NCI-H2029 (cell line): ENCODE measurements around the gene CCDC184.
"Not testable (repeated sequence)": the region's sequence is repeated elsewhere in the genome, so short reads cannot be mapped to it uniquely, and the experiment has no call there.

ENCODE experiments used
- DNase-seq: peaks from one replicate; lab custom pipeline; 2025; lab: John Stamatoyannopoulos, UW

The CCDC184 gene

DNA sequence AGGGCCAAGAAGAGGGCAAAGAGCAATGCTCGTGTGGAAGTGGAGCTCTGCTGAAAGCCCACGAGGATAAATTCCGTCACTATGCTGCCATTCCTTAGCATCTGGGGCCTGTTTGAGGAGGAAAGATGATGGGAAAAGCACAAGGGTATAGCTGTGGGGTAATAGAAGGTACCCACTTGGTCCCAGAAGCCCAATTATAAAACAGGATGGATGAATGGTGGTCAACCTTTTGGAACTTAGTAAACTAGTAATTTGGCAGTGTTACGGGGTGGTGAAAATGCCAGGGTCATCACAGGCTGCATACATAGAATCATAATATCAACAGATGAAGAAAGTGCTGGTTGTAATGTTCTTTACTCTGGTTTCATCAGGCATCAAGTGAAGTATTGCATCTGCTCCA is 19.7 kb downstream of the CCDC184 start, which contains the start of gene OR10AD1:
OR10AD1 (minus strand) TSS at position 101 of the 400 bp plus-strand sequence; CDS start at position 101, 0 bp downstream.
- no peak for DNase-seq

DNA sequence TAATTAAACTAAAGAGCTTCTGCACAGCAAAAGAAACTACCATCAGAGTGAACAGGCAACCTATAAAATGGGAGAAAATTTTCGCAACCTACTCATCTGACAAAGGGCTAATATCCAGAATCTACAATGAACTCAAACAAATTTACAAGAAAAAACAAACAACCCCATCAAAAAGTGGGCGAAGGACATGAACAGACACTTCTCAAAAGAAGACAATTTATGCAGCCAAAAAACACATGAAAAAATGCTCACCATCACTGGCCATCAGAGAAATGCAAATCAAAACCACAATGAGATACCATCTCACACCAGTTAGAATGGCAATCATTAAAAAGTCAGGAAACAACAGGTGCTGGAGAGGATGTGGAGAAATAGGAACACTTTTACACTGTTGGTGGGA is 26.1 kb downstream of the CCDC184 start:
- not testable (repeated sequence) for DNase-seq

DNA sequence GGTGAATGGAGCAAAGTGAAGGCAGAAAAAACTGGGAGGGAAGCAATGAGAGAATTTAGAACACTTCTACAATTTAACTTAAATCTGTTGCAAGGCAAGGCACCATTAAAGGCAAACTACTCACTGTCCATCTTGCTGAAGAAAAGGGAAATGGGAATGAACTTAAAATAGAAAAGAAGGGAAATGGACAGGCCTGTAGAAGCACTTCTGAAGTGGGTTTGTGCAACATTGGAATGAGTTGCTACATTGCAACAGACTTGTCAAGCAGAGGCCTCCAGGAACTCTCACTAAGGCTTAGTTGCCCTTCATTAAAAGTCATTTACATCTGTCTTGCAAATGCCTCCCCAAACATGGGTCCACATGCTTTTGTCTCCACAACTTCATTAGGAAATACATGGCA is 33.3 kb downstream of the CCDC184 start:
- DNase-seq = no peak

DNA sequence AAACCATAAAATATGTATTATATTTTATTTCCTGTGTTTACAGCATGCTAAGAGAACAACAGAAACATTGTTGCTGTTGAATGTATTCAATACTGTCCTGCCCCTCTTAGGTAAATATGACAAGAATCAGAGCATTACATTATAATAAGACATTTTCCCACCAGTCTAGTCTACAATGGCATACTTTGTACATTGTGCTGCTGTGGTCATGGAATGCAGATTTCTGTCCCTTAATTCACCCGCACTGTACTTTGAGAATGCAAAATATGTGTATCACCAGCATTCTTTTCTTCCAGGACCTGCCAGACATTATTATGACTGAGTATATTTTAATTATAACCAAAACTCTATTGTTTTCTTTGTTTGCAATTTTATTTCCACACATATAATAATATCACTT is 36.2 kb downstream of the CCDC184 start:
- no peak for DNase-seq

DNA sequence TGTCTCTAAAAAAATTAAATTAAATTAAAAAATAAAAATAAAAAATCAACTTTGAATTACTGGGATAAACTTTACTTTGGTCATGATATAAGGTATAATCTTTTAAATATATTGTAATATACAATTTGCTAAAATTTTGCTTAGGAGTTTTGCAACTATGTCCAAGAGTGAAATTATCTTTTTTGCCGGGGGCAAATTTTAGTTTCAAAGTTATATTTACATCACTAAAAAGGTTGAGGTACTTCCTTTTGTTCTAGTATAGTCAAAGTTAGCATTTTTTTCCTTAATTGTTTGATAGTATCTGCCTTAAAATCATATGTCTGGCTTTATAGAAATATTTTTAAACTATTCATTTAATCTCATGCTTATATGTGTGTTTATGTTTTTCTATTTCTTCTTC is 37.3 kb downstream of the CCDC184 start:
- no peak for DNase-seq

DNA sequence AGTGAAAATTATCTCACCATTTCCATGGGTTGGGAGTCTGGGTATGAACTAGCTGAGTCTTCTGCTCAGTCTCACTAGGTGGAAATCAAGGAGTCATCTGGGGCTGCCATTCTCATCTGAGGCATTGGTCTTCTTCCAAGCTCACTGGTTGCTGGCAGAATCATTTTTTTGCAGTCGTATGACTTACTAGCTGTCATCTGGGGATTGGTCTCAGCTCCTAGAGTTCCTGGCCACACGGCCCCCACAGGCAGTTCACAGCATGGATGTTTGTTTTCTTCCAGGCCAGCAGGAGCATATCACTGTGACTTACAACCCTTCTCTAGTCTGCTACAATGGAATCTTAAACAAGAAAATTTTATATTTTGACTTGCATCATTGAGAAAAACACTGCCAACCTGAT is 38.2 kb downstream of the CCDC184 start:
- no peak for DNase-seq

DNA sequence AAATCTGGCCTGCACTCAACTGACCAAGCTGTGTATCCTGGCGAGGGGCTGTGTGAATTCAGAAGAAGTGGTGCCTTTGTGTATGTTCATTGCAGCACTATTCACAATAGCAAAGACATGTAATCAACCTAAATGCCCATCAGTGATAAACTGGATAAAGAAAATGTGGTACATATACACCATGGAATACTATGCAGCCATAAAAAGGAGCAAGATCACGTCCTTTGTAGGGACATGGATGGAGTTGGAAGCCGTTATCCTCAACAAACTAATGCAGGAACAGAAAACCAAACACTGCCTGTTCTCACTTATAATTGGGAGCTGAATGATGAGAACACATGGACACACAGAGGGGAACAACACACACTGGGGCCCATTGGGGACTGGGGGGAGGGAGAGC is 41.1 kb downstream of the CCDC184 start:
- DNase-seq = not testable (repeated sequence)

DNA sequence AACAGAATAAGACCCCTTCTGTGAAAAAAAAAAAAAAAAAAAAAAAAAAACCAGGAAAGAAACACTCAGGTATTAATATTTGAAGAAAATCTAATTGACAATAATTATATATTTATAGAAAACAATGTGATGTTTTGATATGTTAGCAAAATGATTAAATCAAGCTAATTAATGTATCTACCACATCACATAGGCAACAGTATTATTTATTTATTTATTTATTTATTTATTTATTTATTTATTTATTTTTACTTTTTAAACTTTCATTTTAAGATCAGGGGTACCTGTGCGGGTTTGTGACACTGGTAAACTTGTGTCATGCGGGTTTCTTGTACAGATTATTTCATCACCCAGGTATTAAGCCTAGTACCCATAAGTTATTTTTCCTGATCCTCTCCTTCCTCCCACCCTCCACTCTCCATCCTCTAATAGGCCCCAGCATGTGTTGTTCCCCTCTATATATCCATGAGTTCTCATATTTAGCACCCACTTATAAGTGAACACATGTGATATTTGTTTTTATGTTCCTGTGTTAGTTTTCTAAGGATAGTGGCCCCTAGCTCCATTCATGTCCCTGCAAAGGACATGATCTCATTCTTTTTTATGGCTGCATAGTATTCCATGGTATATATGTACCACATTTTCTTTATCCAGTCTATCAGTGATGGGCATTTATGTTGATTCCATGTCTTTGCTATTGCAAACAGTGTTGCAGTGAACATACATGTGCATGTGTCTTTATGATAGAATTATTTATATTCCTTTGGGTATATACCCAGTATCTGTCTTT is 47.9 kb downstream of the CCDC184 start:
- DNase-seq = not testable (repeated sequence)
